Measurements from ENCODE around the gene CFAP46.

The CFAP46 gene

GRCh38 chr10:132939957-132940790 lies 2.2 kb downstream of the CFAP46 start:
- Histone ChIP-seq H3K36me3 (ENCODE audit: insufficient read depth, low read length) (no peaks in the 10 kb centered on the region), H3K9me3 (ENCODE audit: insufficient read depth, low read depth, low read length) (no peaks in the 10 kb centered on the region), H3K4me2 (ENCODE audit: low read depth, low read length, poor library complexity, severe bottlenecking) (no peak overlapping the region), H3K27me3 (ENCODE audit: insufficient read depth, low read length, poor library complexity, severe bottlenecking) (no peaks in the 10 kb centered on the region), H3K4me1 (ENCODE audit: insufficient read depth, low read length, poor library complexity, severe bottlenecking) (no peaks in the 10 kb centered on the region), H3K4me3 (ENCODE audit: low read length, poor library complexity, severe bottlenecking) (no peak overlapping the region), H3K79me2 (ENCODE audit: insufficient read depth, low read length) (no peaks in the 10 kb centered on the region), H2AFZ (ENCODE audit: low read length) (no peak overlapping the region), H3K9me2 (replicated peaks; ENCODE audit: low read depth, low read length) (no peaks in the 10 kb centered on the region), H3K9ac (ENCODE audit: low read depth, low read length, poor library complexity, severe bottlenecking) (no peak overlapping the region), H3F3A (ENCODE audit: low read depth) (no peaks in the 10 kb centered on the region), H4K20me1 (ENCODE audit: insufficient read depth, low read length, poor library complexity, severe bottlenecking) (no peaks in the 10 kb centered on the region)
- TF ChIP-seq EZH2phosphoT487 (IDR thresholded peaks at IDR 0.05; ENCODE audit: borderline replicate concordance) = no peak
- TF ChIP-seq CTCF (conservative IDR thresholded peaks at IDR 0.05; ENCODE audit: low read length) = no peak

- no peak overlapping the region for H3K4me3 ChIP-seq (ENCODE audit: low read length, poor library complexity, severe bottlenecking)
- H3K79me2 ChIP-seq (ENCODE audit: insufficient read depth, low read length) = no peaks in the 10 kb centered on the region
- H3K9ac ChIP-seq (ENCODE audit: low read depth, low read length, poor library complexity, severe bottlenecking) = no peak overlapping the region
- H4K20me1 ChIP-seq (ENCODE audit: insufficient read depth, low read length, poor library complexity, severe bottlenecking) = no peaks in the 10 kb centered on the region
- H3K9me2 ChIP-seq (replicated peaks; ENCODE audit: low read depth, low read length) = no peaks in the 10 kb centered on the region
- H3K4me1 ChIP-seq (ENCODE audit: insufficient read depth, low read length, poor library complexity, severe bottlenecking) = no peaks in the 10 kb centered on the region
- no peaks in the 10 kb centered on the region for H3K27me3 ChIP-seq (ENCODE audit: insufficient read depth, low read length, poor library complexity, severe bottlenecking)
- no peak overlapping the region for H3K4me2 ChIP-seq (ENCODE audit: low read depth, low read length, poor library complexity, severe bottlenecking)
- no peaks in the 10 kb centered on the region for H3K36me3 ChIP-seq (ENCODE audit: insufficient read depth, low read length)
- H3F3A ChIP-seq (ENCODE audit: low read depth) = no peaks in the 10 kb centered on the region
- TF ChIP-seq CTCF (conservative IDR thresholded peaks at IDR 0.05; ENCODE audit: low read length) (no peak), EZH2phosphoT487 (IDR thresholded peaks at IDR 0.05; ENCODE audit: borderline replicate concordance) (no peak)
- no peak overlapping the region for H2AFZ ChIP-seq (ENCODE audit: low read length)
- no peaks in the 10 kb centered on the region for H3K9me3 ChIP-seq (ENCODE audit: insufficient read depth, low read depth, low read length)
Observed at GRCh38 chr10:132939378-132939955, 2.9 kb downstream of the CFAP46 start.

- H3K9me2 ChIP-seq (replicated peaks; ENCODE audit: low read depth, low read length) = no peaks in the 10 kb centered on the region
- no peaks in the 10 kb centered on the region for H4K20me1 ChIP-seq (ENCODE audit: insufficient read depth, low read length, poor library complexity, severe bottlenecking)
- no peak overlapping the region for H3K9ac ChIP-seq (ENCODE audit: low read depth, low read length, poor library complexity, severe bottlenecking)
- H3F3A ChIP-seq (ENCODE audit: low read depth) = no peaks in the 10 kb centered on the region
- H3K9me3 ChIP-seq (ENCODE audit: insufficient read depth, low read depth, low read length) = no peaks in the 10 kb centered on the region
- no peaks in the 10 kb centered on the region for H3K4me1 ChIP-seq (ENCODE audit: insufficient read depth, low read length, poor library complexity, severe bottlenecking)
- TF ChIP-seq EZH2phosphoT487 (IDR thresholded peaks at IDR 0.05; ENCODE audit: borderline replicate concordance) (no peak), CTCF (conservative IDR thresholded peaks at IDR 0.05; ENCODE audit: low read length) (peak; percentile 30; the same call in 1 of the 2 replicates)
- no peak overlapping the region for H3K4me3 ChIP-seq (ENCODE audit: low read length, poor library complexity, severe bottlenecking)
- H3K4me2 ChIP-seq (ENCODE audit: low read depth, low read length, poor library complexity, severe bottlenecking) = no peak overlapping the region
- H3K79me2 ChIP-seq (ENCODE audit: insufficient read depth, low read length) = no peaks in the 10 kb centered on the region
- no peaks in the 10 kb centered on the region for H3K27me3 ChIP-seq (ENCODE audit: insufficient read depth, low read length, poor library complexity, severe bottlenecking)
- no peaks in the 10 kb centered on the region for H3K36me3 ChIP-seq (ENCODE audit: insufficient read depth, low read length)
- no peak overlapping the region for H2AFZ ChIP-seq (ENCODE audit: low read length)
Observed at GRCh38 chr10:132938472-132939339, 3.7 kb downstream of the CFAP46 start.
